HepG2 (cell line): ENCODE data around the gene ACSS3. TPM values are rescaled to one million over a fixed set of nuclear protein-coding genes. Genes with fewer than 3 reads are reported as not detected.

ENCODE experiments used
- CAMTA2 ChIP-seq: sonication (generic); formaldehyde crosslinking; IDR thresholded peaks from 2 replicates; pipeline ENCODE4 v1.4.0; 2020; ENCODE audit warnings: mild to moderate bottlenecking, missing genetic modification reagents, borderline replicate concordance
- FOSL1 ChIP-seq: sonication (generic); formaldehyde crosslinking; IDR thresholded peaks from 2 replicates; pipeline ENCODE4 v1.9.0; 2021; ENCODE audit warnings: missing genetic modification reagents, borderline replicate concordance
- FOXA1 ChIP-seq, 2 experiments: fragments of 450-650 bp in 1 of 2; sonication (generic) in 1 of 2; formaldehyde crosslinking in 1 of 2; IDR thresholded peaks; 2 replicates each; pipeline versions ENCODE4 v1.4.0 to v1.6.1; 2016 to 2020; ENCODE audit warnings: missing genetic modification reagents in 1 of 2
- FOXJ3 ChIP-seq: sonication (generic); formaldehyde crosslinking; IDR thresholded peaks from 2 replicates; pipeline ENCODE4 v1.4.0; 2020; ENCODE audit warnings: missing genetic modification reagents, mild to moderate bottlenecking, borderline replicate concordance
- GATA4 ChIP-seq: sonication (generic); IDR thresholded peaks from 2 replicates; pipeline ENCODE4 v1.6.1; 2016; ENCODE audit warnings: antibody characterized with exemption, low read depth, borderline replicate concordance
- IKZF5 ChIP-seq: IDR thresholded peaks from 2 replicates; pipeline ENCODE4 v1.6.1; 2018; ENCODE audit warnings: missing genetic modification reagents, mild to moderate bottlenecking, missing compliant biosample characterization
- JDP2 ChIP-seq: sonication (generic); formaldehyde crosslinking; IDR thresholded peaks from 2 replicates; pipeline ENCODE4 v1.8.1; 2022; ENCODE audit warnings: missing genetic modification reagents, borderline replicate concordance
- MLLT10 ChIP-seq: sonication (generic); formaldehyde crosslinking; IDR thresholded peaks from 2 replicates; pipeline ENCODE4 v1.4.0; 2020; ENCODE audit warnings: missing genetic modification reagents
- MLX ChIP-seq: IDR thresholded peaks from 2 replicates; pipeline ENCODE4 v1.6.1; 2016
- MTF2 ChIP-seq: sonication (generic); formaldehyde crosslinking; IDR thresholded peaks from 2 replicates; pipeline ENCODE4 v1.5.0; 2020; ENCODE audit warnings: missing genetic modification reagents, borderline replicate concordance
- NONO ChIP-seq, 2 experiments: fragments of 450-650 bp in 1 of 2; sonication (generic) in 1 of 2; formaldehyde crosslinking in 1 of 2; IDR thresholded peaks in 1 of 2; conservative IDR thresholded peaks in 1 of 2; 2 replicates each; pipeline versions ENCODE4 v1.6.1 to v1.8.0; 2017 to 2022; ENCODE audit warnings: mild to moderate bottlenecking in 1 of 2, missing genetic modification reagents in 1 of 2, moderate library complexity in 1 of 2
- ONECUT2 ChIP-seq: sonication (generic); formaldehyde crosslinking; IDR thresholded peaks from 2 replicates; pipeline ENCODE4 v1.4.0; 2020; ENCODE audit warnings: missing genetic modification reagents
- RARA ChIP-seq: IDR thresholded peaks from 2 replicates; pipeline ENCODE4 v1.6.1; 2016; ENCODE audit warnings: missing genetic modification reagents, missing compliant biosample characterization
- SOX5 ChIP-seq: IDR thresholded peaks from 2 replicates; pipeline ENCODE4 v1.6.1; 2016; ENCODE audit warnings: borderline replicate concordance
- SP4 ChIP-seq: sonication (generic); formaldehyde crosslinking; IDR thresholded peaks from 2 replicates; pipeline ENCODE4 v1.8.1; 2023; ENCODE audit warnings: mild to moderate bottlenecking, missing genetic modification reagents
- ZFP82 ChIP-seq: sonication (generic); formaldehyde crosslinking; IDR thresholded peaks from 2 replicates; pipeline ENCODE4 v1.5.1; 2020; ENCODE audit warnings: mild to moderate bottlenecking, missing genetic modification reagents, borderline replicate concordance
- polyA plus RNA-seq, 8 experiments: library from polyadenylated mRNA; depleted of rRNA in 3 of 8; stranded (reverse) in 7 of 8; unstranded in 1 of 8; fragments of >200 nt; fragmentation: Illumina TruSeq in 4 of 8; extraction: Trizol in 4 of 8; gene quantifications; 2 replicates each; pipeline versions ENCODE4 v1.2.1 to v1.2.3, GENCODE V29; 2011 to 2016; ENCODE audit warnings: low read depth in 4 of 8, missing spikeins in 1 of 8, mixed read lengths in 1 of 8; ENCODE audit not compliant: insufficient read depth in 1 of 8
- total RNA-seq, 5 experiments: library from RNA; depleted of rRNA; stranded (reverse); fragments of >200 nt; fragmentation: Illumina TruSeq; extraction: Trizol; gene quantifications; 2 replicates each; pipeline ENCODE4 v1.2.3, GENCODE V29; 2016; ENCODE audit warnings: low read depth in 1 of 5
- TF ChIP-seq, protein P1 (sequence below): sonication (generic); formaldehyde crosslinking; IDR thresholded peaks from 2 replicates; pipeline ENCODE4 v1.4.0; 2020; ENCODE audit warnings: missing genetic modification reagents, borderline replicate concordance
- TF ChIP-seq, protein P2 (sequence below), 2 experiments: IDR thresholded peaks; 2 replicates each; pipeline ENCODE4 v1.6.1; 2011 to 2012; ENCODE audit warnings: low read length in 2 of 2, borderline replicate concordance in 1 of 2, low read depth in 1 of 2, mild to moderate bottlenecking in 1 of 2, moderate library complexity in 1 of 2

Gene ACSS3
- total and polyA plus RNA-seq, 2 of the 13 experiments (the other 11 are each of a cell fraction or from before 2014, with no cell fraction given) = 79.5 to 86.3 TPM

DNA sequence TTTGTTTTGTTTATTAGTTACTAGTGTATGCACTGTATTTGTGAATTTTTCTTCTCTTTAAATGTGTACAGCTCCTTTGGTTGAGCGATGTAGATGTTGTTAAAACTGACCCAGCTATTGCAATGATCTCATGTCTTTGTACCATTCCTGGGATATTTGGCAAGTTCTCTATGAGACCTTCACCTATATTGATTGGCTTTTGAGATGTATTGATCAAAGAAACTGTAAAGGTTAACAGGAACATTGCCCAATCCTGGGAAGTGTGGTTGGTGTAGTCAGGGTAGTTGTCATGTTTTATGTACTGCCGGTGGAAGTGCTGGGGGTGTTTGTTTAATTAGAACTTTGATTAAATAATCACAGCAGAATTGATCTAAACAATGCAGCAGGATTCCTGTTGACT lies 43.1 kb downstream of the ACSS3 start (continued):
- TF ChIP-seq IKZF5 (CRISPR knock-in tag) = 0 out of 2 replicates have a peak, but pooled peaks have one; percentile 30
- no peak for TF ChIP-seq SP4 (CRISPR knock-in tag)
- TF ChIP-seq CAMTA2 (CRISPR knock-in tag) = no peak
- no peak for TF ChIP-seq NONO (IDR thresholded peaks at IDR 0.05)
- peak; percentile 42; the same call in 1 of the 2 replicates for TF ChIP-seq NONO (CRISPR knock-in tag; conservative IDR thresholded peaks at IDR 0.05)
- TF ChIP-seq ZFP82 = no peak
- peak; percentile 95 for TF ChIP-seq ONECUT2
- no peak for TF ChIP-seq MTF2
- TF ChIP-seq, protein P1, sequence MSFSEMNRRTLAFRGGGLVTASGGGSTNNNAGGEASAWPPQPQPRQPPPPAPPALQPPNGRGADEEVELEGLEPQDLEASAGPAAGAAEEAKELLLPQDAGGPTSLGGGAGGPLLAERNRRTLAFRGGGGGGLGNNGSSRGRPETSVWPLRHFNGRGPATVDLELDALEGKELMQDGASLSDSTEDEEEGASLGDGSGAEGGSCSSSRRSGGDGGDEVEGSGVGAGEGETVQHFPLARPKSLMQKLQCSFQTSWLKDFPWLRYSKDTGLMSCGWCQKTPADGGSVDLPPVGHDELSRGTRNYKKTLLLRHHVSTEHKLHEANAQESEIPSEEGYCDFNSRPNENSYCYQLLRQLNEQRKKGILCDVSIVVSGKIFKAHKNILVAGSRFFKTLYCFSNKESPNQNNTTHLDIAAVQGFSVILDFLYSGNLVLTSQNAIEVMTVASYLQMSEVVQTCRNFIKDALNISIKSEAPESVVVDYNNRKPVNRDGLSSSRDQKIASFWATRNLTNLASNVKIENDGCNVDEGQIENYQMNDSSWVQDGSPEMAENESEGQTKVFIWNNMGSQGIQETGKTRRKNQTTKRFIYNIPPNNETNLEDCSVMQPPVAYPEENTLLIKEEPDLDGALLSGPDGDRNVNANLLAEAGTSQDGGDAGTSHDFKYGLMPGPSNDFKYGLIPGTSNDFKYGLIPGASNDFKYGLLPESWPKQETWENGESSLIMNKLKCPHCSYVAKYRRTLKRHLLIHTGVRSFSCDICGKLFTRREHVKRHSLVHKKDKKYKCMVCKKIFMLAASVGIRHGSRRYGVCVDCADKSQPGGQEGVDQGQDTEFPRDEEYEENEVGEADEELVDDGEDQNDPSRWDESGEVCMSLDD (CRISPR knock-in tag) = no peak
- no peak for TF ChIP-seq FOXA1 (IDR thresholded peaks at IDR 0.05)
- no peak for TF ChIP-seq FOXA1 (CRISPR knock-in tag; IDR thresholded peaks at IDR 0.05)
- no peak for TF ChIP-seq MLLT10
- TF ChIP-seq JDP2 (CRISPR knock-in tag) = no peak
- peak; percentile 26; the same call in 1 of the 2 replicates for TF ChIP-seq GATA4
- TF ChIP-seq MLX = peak; percentile 50; the same call in 1 of the 2 replicates
- TF ChIP-seq, protein P2, sequence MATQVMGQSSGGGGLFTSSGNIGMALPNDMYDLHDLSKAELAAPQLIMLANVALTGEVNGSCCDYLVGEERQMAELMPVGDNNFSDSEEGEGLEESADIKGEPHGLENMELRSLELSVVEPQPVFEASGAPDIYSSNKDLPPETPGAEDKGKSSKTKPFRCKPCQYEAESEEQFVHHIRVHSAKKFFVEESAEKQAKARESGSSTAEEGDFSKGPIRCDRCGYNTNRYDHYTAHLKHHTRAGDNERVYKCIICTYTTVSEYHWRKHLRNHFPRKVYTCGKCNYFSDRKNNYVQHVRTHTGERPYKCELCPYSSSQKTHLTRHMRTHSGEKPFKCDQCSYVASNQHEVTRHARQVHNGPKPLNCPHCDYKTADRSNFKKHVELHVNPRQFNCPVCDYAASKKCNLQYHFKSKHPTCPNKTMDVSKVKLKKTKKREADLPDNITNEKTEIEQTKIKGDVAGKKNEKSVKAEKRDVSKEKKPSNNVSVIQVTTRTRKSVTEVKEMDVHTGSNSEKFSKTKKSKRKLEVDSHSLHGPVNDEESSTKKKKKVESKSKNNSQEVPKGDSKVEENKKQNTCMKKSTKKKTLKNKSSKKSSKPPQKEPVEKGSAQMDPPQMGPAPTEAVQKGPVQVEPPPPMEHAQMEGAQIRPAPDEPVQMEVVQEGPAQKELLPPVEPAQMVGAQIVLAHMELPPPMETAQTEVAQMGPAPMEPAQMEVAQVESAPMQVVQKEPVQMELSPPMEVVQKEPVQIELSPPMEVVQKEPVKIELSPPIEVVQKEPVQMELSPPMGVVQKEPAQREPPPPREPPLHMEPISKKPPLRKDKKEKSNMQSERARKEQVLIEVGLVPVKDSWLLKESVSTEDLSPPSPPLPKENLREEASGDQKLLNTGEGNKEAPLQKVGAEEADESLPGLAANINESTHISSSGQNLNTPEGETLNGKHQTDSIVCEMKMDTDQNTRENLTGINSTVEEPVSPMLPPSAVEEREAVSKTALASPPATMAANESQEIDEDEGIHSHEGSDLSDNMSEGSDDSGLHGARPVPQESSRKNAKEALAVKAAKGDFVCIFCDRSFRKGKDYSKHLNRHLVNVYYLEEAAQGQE (IDR thresholded peaks at IDR 0.05; ENCODE audit: borderline replicate concordance in 1 of 2, low read depth in 1 of 2, low read length in 2 of 2) = 0 out of 4 replicates have a peak, but pooled peaks of 1 of the 2 experiments have one; percentile 28
- TF ChIP-seq RARA (CRISPR knock-in tag) = peak; percentile 79
- peak; percentile 65; the same call in 1 of the 2 replicates for TF ChIP-seq FOXJ3 (CRISPR knock-in tag)
- no peak for TF ChIP-seq FOSL1 (CRISPR knock-in tag)
- peak; percentile 60; the same call in 1 of the 2 replicates for TF ChIP-seq SOX5 (CRISPR knock-in tag)
